WTC11 (cell line): Measurements from ENCODE around the gene UBE3C. TPM values are rescaled to one million over a fixed set of nuclear protein-coding genes. Genes with fewer than 3 reads are reported as not detected.

Experiments
- ATAC-seq: fragments of 200-7000 bp; cut with Tn5 transposase; 2 replicates; pipeline ENCODE4 v1.10.0; 2021; ENCODE audit warnings: mild to moderate bottlenecking, moderate library complexity
- CTCF ChIA-PET: fragments of 300-600 bp; sonication (Branson Sonifier 250); formaldehyde crosslinking; loops from one replicate; lab custom pipeline; 2021; ENCODE audit warnings: antibody characterized with exemption; lab: Charles Lee
- POLR2A ChIA-PET: fragments of 350-600 bp; sonication (Branson Sonifier 250); formaldehyde crosslinking; loops from one replicate; lab custom pipeline; 2021; ENCODE audit warnings: antibody characterized with exemption; lab: Charles Lee
- DNase-seq: peaks from one replicate; pipeline ENCODE4 v3.0.0; 2021; ENCODE audit warnings: low spot score
- H3K27ac Mint-ChIP-seq: 2 replicates; pipeline ENCODE4 v1.8.0; 2021; ENCODE audit warnings: mixed read lengths
- H3K27me3 Mint-ChIP-seq: 2 replicates; pipeline ENCODE4 v1.8.0; 2021; ENCODE audit warnings: low read depth, mild to moderate bottlenecking, moderate library complexity, mixed read lengths
- H3K36me3 Mint-ChIP-seq: 2 replicates; pipeline ENCODE4 v1.8.0; 2021; ENCODE audit warnings: mixed read lengths
- H3K4me1 Mint-ChIP-seq: 2 replicates; pipeline ENCODE4 v1.8.0; 2022; ENCODE audit warnings: mixed read lengths
- H3K4me3 Mint-ChIP-seq: 2 replicates; pipeline ENCODE4 v1.8.0; 2021; ENCODE audit warnings: mild to moderate bottlenecking, moderate library complexity, mixed read lengths
- H3K9me3 Mint-ChIP-seq: 2 replicates; pipeline ENCODE4 v1.8.0; 2021; ENCODE audit warnings: mixed read lengths
- CDX4 ChIP-seq: fragments of 250-450 bp; sonication (Bioruptor Pico); IDR thresholded peaks from 2 replicates; pipeline ENCODE4 v1.9.0; 2021; ENCODE audit warnings: moderate library complexity, mild to moderate bottlenecking, inconsistent platforms, borderline replicate concordance
- CTCF ChIP-seq: fragments of 200-600 bp; IDR thresholded peaks from 2 replicates; pipeline ENCODE4 v1.8.0; 2022; ENCODE audit warnings: antibody characterized with exemption
- E2F1 ChIP-seq: sonication (generic); formaldehyde crosslinking; IDR thresholded peaks from 2 replicates; pipeline ENCODE4 v1.8.0; 2022; ENCODE audit warnings: mild to moderate bottlenecking, missing genetic modification reagents
- E2F4 ChIP-seq: sonication (generic); formaldehyde crosslinking; IDR thresholded peaks from 2 replicates; pipeline ENCODE4 v1.8.1; 2022; ENCODE audit warnings: low read depth, mild to moderate bottlenecking, moderate library complexity, missing genetic modification reagents, borderline replicate concordance
- ETV6 ChIP-seq: sonication (generic); formaldehyde crosslinking; IDR thresholded peaks from 2 replicates; pipeline ENCODE4 v1.8.1; 2022; ENCODE audit warnings: mild to moderate bottlenecking, missing genetic modification reagents
- GABPB1 ChIP-seq: sonication (generic); formaldehyde crosslinking; IDR thresholded peaks from 2 replicates; pipeline ENCODE4 v1.8.1; 2023; ENCODE audit warnings: mild to moderate bottlenecking, missing genetic modification reagents
- HMGA2 ChIP-seq: fragments of 250-450 bp; sonication (Bioruptor Pico); IDR thresholded peaks from 2 replicates; pipeline ENCODE4 v1.4.0; 2021; ENCODE audit warnings: mild to moderate bottlenecking, moderate library complexity
- JUN ChIP-seq: sonication (generic); formaldehyde crosslinking; IDR thresholded peaks from 2 replicates; pipeline ENCODE4 v1.8.0; 2023; ENCODE audit warnings: mild to moderate bottlenecking, missing genetic modification reagents
- NFATC4 ChIP-seq: fragments of 250-450 bp; sonication (Bioruptor Pico); IDR thresholded peaks from 2 replicates; pipeline ENCODE4 v1.9.0; 2021; ENCODE audit warnings: mild to moderate bottlenecking
- NR3C1 ChIP-seq: sonication (generic); formaldehyde crosslinking; conservative IDR thresholded peaks from 2 replicates; pipeline ENCODE4 v1.8.1; 2023; ENCODE audit warnings: low read depth, mild to moderate bottlenecking, missing genetic modification reagents
- PREB ChIP-seq: sonication (generic); formaldehyde crosslinking; IDR thresholded peaks from 2 replicates; pipeline ENCODE4 v1.8.1; 2022; ENCODE audit warnings: mild to moderate bottlenecking, missing genetic modification reagents, moderate library complexity, borderline replicate concordance
- RELA ChIP-seq: sonication (generic); formaldehyde crosslinking; IDR thresholded peaks from 2 replicates; pipeline ENCODE4 v1.8.1; 2022; ENCODE audit warnings: missing genetic modification reagents, mild to moderate bottlenecking, borderline replicate concordance
- USF1 ChIP-seq: sonication (generic); formaldehyde crosslinking; IDR thresholded peaks from 2 replicates; pipeline ENCODE4 v1.8.0; 2022; ENCODE audit warnings: mild to moderate bottlenecking, missing genetic modification reagents
- ZNF263 ChIP-seq: sonication (generic); formaldehyde crosslinking; IDR thresholded peaks from 2 replicates; pipeline ENCODE4 v1.8.1; 2022; ENCODE audit warnings: low read depth, mild to moderate bottlenecking, moderate library complexity, missing genetic modification reagents
- ZNF281 ChIP-seq: sonication (generic); formaldehyde crosslinking; IDR thresholded peaks from 2 replicates; pipeline ENCODE4 v1.8.0; 2023; ENCODE audit warnings: mild to moderate bottlenecking, missing genetic modification reagents
- ZNF425 ChIP-seq: fragments of 250-450 bp; sonication (Bioruptor Pico); conservative IDR thresholded peaks from 2 replicates; pipeline ENCODE4 v1.9.0; 2021; ENCODE audit warnings: mild to moderate bottlenecking
- total RNA-seq: library from RNA; stranded (reverse); gene quantifications from 3 replicates; pipeline ENCODE4 v1.2.3, GENCODE V29; 2021

The UBE3C gene
- total RNA-seq, 1 experiment from 2014 or later, result 59.7 TPM

- TF ChIP-seq GABPB1 (CRISPR knock-in tag) (no peak), ETV6 (CRISPR knock-in tag) (no peak), E2F4 (CRISPR knock-in tag) (no peak), JUN (CRISPR knock-in tag) (no peak), ZNF263 (no peak), NFATC4 (CRISPR knock-in tag) (no peak), HMGA2 (no peak), CTCF (no peak), USF1 (CRISPR knock-in tag) (no peak), NR3C1 (CRISPR knock-in tag) (no peak), ZNF425 (no peak), E2F1 (CRISPR knock-in tag) (no peak), RELA (CRISPR knock-in tag) (no peak), CDX4 (CRISPR knock-in tag) (no peak), PREB (CRISPR knock-in tag) (no peak), ZNF281 (no peak)
- Mint-ChIP-seq H3K36me3 (peaks cover 6% of the 10 kb centered on the region), H3K27me3 (peaks cover 10% of the 10 kb centered on the region), H3K4me1 (no peaks in the 10 kb centered on the region), H3K4me3 (no peak overlapping the region), H3K27ac (no peak overlapping the region), H3K9me3 (peaks cover 16% of the 10 kb centered on the region)
- CTCF ChIA-PET, result no interaction called here
- POLR2A ChIA-PET, result interaction anchor here (0.7 kb wide), 1 partner anchor 124 kb away, joined by 3 read pairs; no protein-coding TSS in a partner anchor
- no peak for DNase-seq
- ATAC-seq, result no peak
Observed at GRCh38 chr7:157097056-157097329, 41.7 kb upstream of the UBE3C start.
